Measurements from ENCODE around the gene POLR2L.
A peak's percentile ranks its signal among the peaks of the same experiment; 100 is the strongest.

The POLR2L gene

DNA sequence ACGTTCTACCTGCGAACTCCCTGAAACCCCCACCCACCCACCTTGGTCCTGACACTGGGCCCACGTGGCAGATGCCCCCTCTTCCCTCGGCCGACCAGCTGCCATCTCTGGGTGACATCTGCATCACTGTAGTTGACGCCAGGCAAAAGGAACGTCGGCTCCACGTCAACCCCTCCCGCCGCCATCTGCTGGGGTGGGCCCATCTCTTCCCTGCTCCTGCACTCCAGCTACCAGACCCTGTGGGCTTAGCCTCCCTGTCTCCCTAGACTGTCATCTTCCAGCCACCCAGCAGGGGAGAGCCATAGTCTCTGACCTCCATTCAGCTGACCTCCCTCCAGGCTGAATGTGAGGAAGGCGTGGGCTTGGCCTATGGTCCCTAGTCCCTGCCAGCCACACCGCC, 46.9 kb upstream of the POLR2L start:
- no peak overlapping the region for H3K27ac ChIP-seq (replicated peaks; ENCODE audit: low read length)
- H3K18ac ChIP-seq (ENCODE audit: low read length), result no peak overlapping the region

DNA sequence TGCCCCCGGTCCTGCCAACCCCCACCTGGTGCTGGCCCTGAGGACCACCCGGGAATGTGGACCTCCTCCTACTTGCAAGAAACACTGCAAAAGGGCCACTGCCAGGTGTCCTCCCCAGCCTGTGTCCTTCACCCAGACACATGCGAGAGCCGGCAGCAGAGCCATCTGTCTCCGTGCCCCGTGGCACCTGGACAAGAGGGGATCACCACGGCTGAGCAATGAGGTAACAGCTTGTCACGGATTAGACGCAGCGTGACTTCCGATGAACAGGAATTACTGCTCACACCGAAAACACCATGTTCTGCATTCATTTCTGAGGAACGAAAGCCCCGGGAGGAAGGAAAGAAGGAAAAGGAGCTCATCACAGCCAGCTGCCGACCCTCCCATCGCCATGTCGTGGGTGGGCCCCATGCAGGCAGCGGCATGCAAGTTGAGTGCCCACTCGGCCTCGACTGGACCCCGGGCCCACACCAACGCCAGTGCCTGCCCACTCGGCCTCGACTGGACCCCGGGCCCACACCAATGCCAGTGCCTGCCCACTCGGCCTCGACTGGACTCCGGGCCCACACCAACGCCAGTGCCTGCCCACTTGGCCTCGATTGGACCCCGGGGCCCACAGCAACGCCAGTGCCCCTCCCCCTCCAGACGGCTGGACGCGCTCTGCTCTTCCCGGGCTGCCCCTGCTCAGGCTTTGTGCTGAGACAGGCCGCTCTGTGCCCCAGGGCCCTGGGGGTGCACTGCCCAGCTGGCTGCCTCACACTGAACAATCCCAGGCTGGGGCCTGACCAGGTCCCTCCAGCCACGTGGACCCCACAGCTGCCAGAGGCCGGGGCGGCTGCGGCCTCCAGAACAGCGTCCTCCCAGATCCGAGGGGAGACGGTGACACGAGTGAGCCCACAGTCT, 46.2 kb upstream of the POLR2L start:
- peaks cover 8% of the 10 kb centered on the region for H3K79me1 ChIP-seq (ENCODE audit: low read depth, low read length)
- no peak overlapping the region for H3K4ac ChIP-seq (ENCODE audit: low read length)
- H3K36me3 ChIP-seq (replicated peaks in 1 of 2; ENCODE audit: control insufficient read depth in 2 of 2, insufficient read depth in 2 of 2, low read length in 2 of 2), result peaks cover 21 to 48% of the 10 kb centered on the region in 2 donors
- H3K18ac ChIP-seq (ENCODE audit: low read length), result peak overlapping the region; percentile 28
- no peaks in the 10 kb centered on the region for H3K27me3 ChIP-seq (ENCODE audit: control insufficient read depth in 3 of 3, insufficient read depth in 3 of 3, low read depth in 1 of 3, low read length in 3 of 3)
- H3K23ac ChIP-seq (ENCODE audit: low read depth, low read length, poor library complexity), result peak overlapping the region; percentile 86
- H4K91ac ChIP-seq (ENCODE audit: low read depth, low read length, poor library complexity), result no peak overlapping the region
- peaks cover 0 to 12% of the 10 kb centered on the region in 2 donors for H3K4me1 ChIP-seq (ENCODE audit: control insufficient read depth in 2 of 2, insufficient read depth in 1 of 2, low read depth in 1 of 2, low read length in 2 of 2)
- H3K4me2 ChIP-seq (ENCODE audit: insufficient read depth, low read length, poor library complexity, severe bottlenecking), result no peak overlapping the region
- DNase-seq (ENCODE audit: low spot score), result no peak
- H3K27ac ChIP-seq (replicated peaks; ENCODE audit: low read length), result no peak overlapping the region
- no peak overlapping the region for H4K8ac ChIP-seq (ENCODE audit: low read depth, low read length)
- no peaks in the 10 kb centered on the region for H3K9me3 ChIP-seq (replicated peaks in 1 of 2; ENCODE audit: control insufficient read depth in 2 of 2, insufficient read depth in 1 of 2, low read depth in 1 of 2, low read length in 2 of 2)
- no CpG with 5 or more reads among the region's 45 CpGs for WGBS, 2 donors (ENCODE audit: extremely low coverage in 2 of 2, insufficient read length in 2 of 2, insufficient replicate concordance in 1 of 2)
- H2BK5ac ChIP-seq (ENCODE audit: low read length), result no peak overlapping the region
- no peak overlapping the region for H2AFZ ChIP-seq (ENCODE audit: low read length)
- no peak overlapping the region for H2BK12ac ChIP-seq (ENCODE audit: low read length)
- peak overlapping the region; percentile 77 for H3K9ac ChIP-seq (ENCODE audit: low read depth, low read length, poor library complexity)
- no peak overlapping the region for H2AK5ac ChIP-seq (ENCODE audit: low read depth, low read length)
- no peak overlapping the region for H2BK15ac ChIP-seq (ENCODE audit: low read length)
- no peak overlapping the region for H3K4me3 ChIP-seq (ENCODE audit: low read length in 2 of 2)
- H2BK120ac ChIP-seq (ENCODE audit: low read depth, low read length), result no peak overlapping the region
- peak overlapping the region; percentile 82 for H3K14ac ChIP-seq (ENCODE audit: low read length)

More for the DNA sequence above, 46.9 kb upstream of the POLR2L start:
- Histone ChIP-seq H3K36me3 (replicated peaks in 1 of 2; ENCODE audit: control insufficient read depth in 2 of 2, insufficient read depth in 2 of 2, low read length in 2 of 2) (peaks cover 17 to 41% of the 10 kb centered on the region in 2 donors), H2BK15ac (ENCODE audit: low read length) (no peak overlapping the region), H3K4me2 (ENCODE audit: insufficient read depth, low read length, poor library complexity, severe bottlenecking) (no peak overlapping the region), H3K14ac (ENCODE audit: low read length) (no peak overlapping the region), H4K8ac (ENCODE audit: low read depth, low read length) (no peak overlapping the region), H3K79me1 (ENCODE audit: low read depth, low read length) (peaks cover 8% of the 10 kb centered on the region), H3K23ac (ENCODE audit: low read depth, low read length, poor library complexity) (peak overlapping the region; percentile 43), H2BK12ac (ENCODE audit: low read length) (no peak overlapping the region), H3K4ac (ENCODE audit: low read length) (no peak overlapping the region), H3K9me3 (replicated peaks in 1 of 2; ENCODE audit: control insufficient read depth in 2 of 2, insufficient read depth in 1 of 2, low read depth in 1 of 2, low read length in 2 of 2) (no peaks in the 10 kb centered on the region), H4K91ac (ENCODE audit: low read depth, low read length, poor library complexity) (no peak overlapping the region), H2AFZ (ENCODE audit: low read length) (no peak overlapping the region), H3K27me3 (ENCODE audit: control insufficient read depth in 3 of 3, insufficient read depth in 3 of 3, low read depth in 1 of 3, low read length in 3 of 3) (no peaks in the 10 kb centered on the region), H3K4me3 (ENCODE audit: low read length in 2 of 2) (no peak overlapping the region), H2BK5ac (ENCODE audit: low read length) (no peak overlapping the region), H2BK120ac (ENCODE audit: low read depth, low read length) (no peak overlapping the region), H2AK5ac (ENCODE audit: low read depth, low read length) (peak overlapping the region; percentile 19), H3K9ac (ENCODE audit: low read depth, low read length, poor library complexity) (no peak overlapping the region), H3K4me1 (ENCODE audit: control insufficient read depth in 2 of 2, insufficient read depth in 1 of 2, low read depth in 1 of 2, low read length in 2 of 2) (peaks cover 0 to 12% of the 10 kb centered on the region in 2 donors)
- no CpG with 5 or more reads among the region's 13 CpGs for WGBS, 2 donors (ENCODE audit: extremely low coverage in 2 of 2, insufficient read length in 2 of 2, insufficient replicate concordance in 1 of 2)
- DNase-seq (ENCODE audit: low spot score), result no peak

DNA sequence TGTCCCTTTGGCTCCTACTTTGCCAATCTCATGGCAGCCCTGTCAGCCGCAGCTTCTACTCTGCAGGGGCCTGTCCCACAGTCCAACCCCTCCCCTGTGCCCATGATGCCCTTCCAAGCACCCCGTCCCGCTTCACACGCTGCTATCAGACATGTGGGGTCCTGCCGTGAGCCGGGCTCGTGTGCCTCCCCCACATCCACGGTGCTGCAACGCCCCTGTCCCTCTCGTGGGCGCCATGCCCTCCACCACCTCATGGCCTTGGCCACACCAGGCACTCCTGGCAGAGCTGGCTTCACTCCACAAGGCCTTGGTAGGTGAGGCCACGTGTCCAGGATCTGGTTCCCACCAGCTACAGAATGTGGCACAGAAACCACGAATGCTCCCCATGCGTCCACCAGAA, 45.3 kb upstream of the POLR2L start:
- no peak overlapping the region for H2BK15ac ChIP-seq (ENCODE audit: low read length)
- no peak overlapping the region for H4K8ac ChIP-seq (ENCODE audit: low read depth, low read length)
- peak overlapping the region in 1 of 2 donors; percentile 9 for H3K4me3 ChIP-seq (ENCODE audit: low read length in 2 of 2)
- H2BK120ac ChIP-seq (ENCODE audit: low read depth, low read length), result no peak overlapping the region
- H3K27ac ChIP-seq (replicated peaks; ENCODE audit: low read length), result no peak overlapping the region
- no peak overlapping the region for H3K9ac ChIP-seq (ENCODE audit: low read depth, low read length, poor library complexity)
- no peak overlapping the region for H3K4me2 ChIP-seq (ENCODE audit: insufficient read depth, low read length, poor library complexity, severe bottlenecking)
- no peak overlapping the region for H3K18ac ChIP-seq (ENCODE audit: low read length)
- no peak overlapping the region for H2BK5ac ChIP-seq (ENCODE audit: low read length)
- H3K4ac ChIP-seq (ENCODE audit: low read length), result no peak overlapping the region
- no peak overlapping the region for H3K14ac ChIP-seq (ENCODE audit: low read length)
- H3K27me3 ChIP-seq (ENCODE audit: control insufficient read depth in 3 of 3, insufficient read depth in 3 of 3, low read depth in 1 of 3, low read length in 3 of 3), result no peaks in the 10 kb centered on the region
- H2BK12ac ChIP-seq (ENCODE audit: low read length), result no peak overlapping the region
- H2AFZ ChIP-seq (ENCODE audit: low read length), result no peak overlapping the region
- H2AK5ac ChIP-seq (ENCODE audit: low read depth, low read length), result peak overlapping the region; percentile 24
- H3K23ac ChIP-seq (ENCODE audit: low read depth, low read length, poor library complexity), result peak overlapping the region; percentile 86
- peaks cover 0 to 12% of the 10 kb centered on the region in 2 donors for H3K4me1 ChIP-seq (ENCODE audit: control insufficient read depth in 2 of 2, insufficient read depth in 1 of 2, low read depth in 1 of 2, low read length in 2 of 2)
- no CpG with 5 or more reads among the region's 14 CpGs for WGBS, 2 donors (ENCODE audit: extremely low coverage in 2 of 2, insufficient read length in 2 of 2, insufficient replicate concordance in 1 of 2)
- H3K9me3 ChIP-seq (replicated peaks in 1 of 2; ENCODE audit: control insufficient read depth in 2 of 2, insufficient read depth in 1 of 2, low read depth in 1 of 2, low read length in 2 of 2), result no peaks in the 10 kb centered on the region
- H3K79me1 ChIP-seq (ENCODE audit: low read depth, low read length), result peaks cover 8% of the 10 kb centered on the region
- no peak for DNase-seq (ENCODE audit: low spot score)
- H4K91ac ChIP-seq (ENCODE audit: low read depth, low read length, poor library complexity), result no peak overlapping the region
- H3K36me3 ChIP-seq (replicated peaks in 1 of 2; ENCODE audit: control insufficient read depth in 2 of 2, insufficient read depth in 2 of 2, low read length in 2 of 2), result peaks cover 22 to 56% of the 10 kb centered on the region in 2 donors

DNA sequence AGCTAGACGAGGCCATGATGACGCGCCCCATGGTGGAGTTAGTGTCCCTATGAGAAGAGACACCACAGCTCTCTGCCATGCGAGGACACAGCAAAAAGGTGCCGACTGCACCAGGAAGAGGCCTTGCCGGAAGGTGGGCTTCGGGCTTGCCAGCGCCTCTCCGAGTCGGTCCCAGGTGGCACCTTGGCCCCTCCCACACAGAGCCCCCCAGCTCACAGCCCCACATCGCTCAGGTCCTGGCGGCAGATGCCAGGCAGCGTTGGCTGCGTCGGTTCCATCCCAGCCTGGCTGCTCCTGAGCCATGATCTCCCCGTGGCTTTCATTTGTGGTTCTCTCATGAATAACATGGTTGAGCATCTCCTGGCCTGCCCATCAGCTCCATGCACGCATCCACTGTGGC, 44.2 kb upstream of the POLR2L start:
- Histone ChIP-seq H3K9me3 (replicated peaks in 1 of 2; ENCODE audit: control insufficient read depth in 2 of 2, insufficient read depth in 1 of 2, low read depth in 1 of 2, low read length in 2 of 2) (no peaks in the 10 kb centered on the region), H3K14ac (ENCODE audit: low read length) (no peak overlapping the region), H3K4me3 (ENCODE audit: low read length in 2 of 2) (no peak overlapping the region), H3K18ac (ENCODE audit: low read length) (no peak overlapping the region), H3K27me3 (ENCODE audit: control insufficient read depth in 3 of 3, insufficient read depth in 3 of 3, low read depth in 1 of 3, low read length in 3 of 3) (no peaks in the 10 kb centered on the region), H2BK5ac (ENCODE audit: low read length) (no peak overlapping the region), H4K91ac (ENCODE audit: low read depth, low read length, poor library complexity) (no peak overlapping the region), H3K23ac (ENCODE audit: low read depth, low read length, poor library complexity) (peak overlapping the region; percentile 43), H2BK120ac (ENCODE audit: low read depth, low read length) (no peak overlapping the region), H3K4me1 (ENCODE audit: control insufficient read depth in 2 of 2, insufficient read depth in 1 of 2, low read depth in 1 of 2, low read length in 2 of 2) (peaks cover 0 to 11% of the 10 kb centered on the region in 2 donors), H3K27ac (replicated peaks; ENCODE audit: low read length) (no peak overlapping the region), H3K4ac (ENCODE audit: low read length) (no peak overlapping the region), H4K8ac (ENCODE audit: low read depth, low read length) (no peak overlapping the region), H2AFZ (ENCODE audit: low read length) (no peak overlapping the region), H3K36me3 (replicated peaks in 1 of 2; ENCODE audit: control insufficient read depth in 2 of 2, insufficient read depth in 2 of 2, low read length in 2 of 2) (peaks cover 22 to 61% of the 10 kb centered on the region in 2 donors), H2BK12ac (ENCODE audit: low read length) (no peak overlapping the region), H3K4me2 (ENCODE audit: insufficient read depth, low read length, poor library complexity, severe bottlenecking) (no peak overlapping the region), H2AK5ac (ENCODE audit: low read depth, low read length) (no peak overlapping the region), H2BK15ac (ENCODE audit: low read length) (no peak overlapping the region), H3K79me1 (ENCODE audit: low read depth, low read length) (peaks cover 8% of the 10 kb centered on the region), H3K9ac (ENCODE audit: low read depth, low read length, poor library complexity) (no peak overlapping the region)
- no CpG with 5 or more reads among the region's 17 CpGs for WGBS, 2 donors (ENCODE audit: extremely low coverage in 2 of 2, insufficient read length in 2 of 2, insufficient replicate concordance in 1 of 2)
- DNase-seq (ENCODE audit: low spot score), result no peak
